Activated CD4-positive, alpha-beta T cell treated with anti-CD3 and anti-CD28 coated beads, Interleukin-2, amount 10 ng/mL, durations not matched to agents 24 days and 14 days (primary cell): ENCODE measurements around the gene BATF. TPM values are rescaled to one million over a fixed set of nuclear protein-coding genes. Genes with fewer than 3 reads are reported as not detected.

Experiments
- DNase-seq: peaks from one replicate; pipeline ENCODE4 v3.0.0; 2022
- H3K27ac Mint-ChIP-seq: one replicate; pipeline ENCODE4 v1.8.0; 2022; ENCODE audit warnings: mild to moderate bottlenecking, mixed read lengths
- H3K27me3 Mint-ChIP-seq: one replicate; pipeline ENCODE4 v1.8.0; 2022; ENCODE audit warnings: mixed read lengths
- H3K36me3 Mint-ChIP-seq: one replicate; pipeline ENCODE4 v1.8.0; 2022; ENCODE audit warnings: low read depth, mild to moderate bottlenecking, mixed read lengths
- H3K4me1 Mint-ChIP-seq: one replicate; pipeline ENCODE4 v1.8.0; 2021; ENCODE audit warnings: mixed read lengths
- H3K4me3 Mint-ChIP-seq: one replicate; pipeline ENCODE4 v1.8.0; 2022; ENCODE audit warnings: mild to moderate bottlenecking, moderate library complexity, mixed read lengths
- H3K9me3 Mint-ChIP-seq: one replicate; pipeline ENCODE4 v1.8.0; 2021; ENCODE audit warnings: mixed read lengths
- intact Hi-C: fragments of 100-400 bp; cut with micrococcal nuclease; formaldehyde crosslinking; loops from one replicate; pipeline ENCODE4 v1.15.1; 2023
- total RNA-seq: library from RNA; stranded (reverse); gene quantifications from 2 replicates; pipeline ENCODE4 v1.2.3, GENCODE V29; 2022

Gene BATF
- total RNA-seq, 1 donor from 2014 or later, result 178 TPM

- Mint-ChIP-seq H3K9me3 (peaks cover 4% of the 10 kb centered on the region), H3K27ac (no peak overlapping the region)
Measured at GRCh38 chr14:75589931-75590330, 67.7 kb downstream of the BATF start.

DNA sequence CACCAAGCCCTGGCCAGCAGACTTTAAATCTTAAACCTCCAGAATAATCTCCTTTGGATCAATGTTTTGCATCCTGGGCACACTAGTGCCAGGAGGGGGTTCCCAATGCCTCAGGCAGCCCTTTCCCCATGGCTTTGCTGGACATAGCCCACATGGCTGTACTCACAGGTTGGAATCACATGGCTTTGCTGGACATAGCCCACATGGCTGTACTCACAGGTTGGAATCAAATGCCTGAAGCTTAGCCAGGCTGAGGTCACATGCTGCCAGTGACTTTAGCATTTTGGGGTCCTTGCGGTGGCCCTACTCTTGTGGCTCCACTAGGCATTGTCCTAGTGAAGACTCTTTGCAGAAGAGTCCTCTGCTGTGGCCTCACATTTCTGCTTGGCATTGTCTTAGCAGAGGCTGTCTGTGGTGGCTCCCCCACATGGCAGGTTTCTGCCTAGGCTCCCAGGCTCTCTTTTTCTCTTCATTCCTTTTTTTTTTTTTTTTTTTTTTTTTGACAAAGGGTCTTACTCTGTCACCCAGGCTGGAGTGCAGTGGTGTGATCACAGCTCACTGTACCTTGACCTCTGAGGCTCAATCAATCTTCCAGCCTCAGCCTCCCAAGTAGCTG is 69.2 kb downstream of the BATF start:
- DNase-seq, result no peak
- intact Hi-C loops, result no loop called here
- Mint-ChIP-seq H3K4me1 (no peaks in the 10 kb centered on the region), H3K27ac (no peak overlapping the region), H3K9me3 (peaks cover 4% of the 10 kb centered on the region), H3K36me3 (peaks cover 4% of the 10 kb centered on the region), H3K4me3 (no peak overlapping the region), H3K27me3 (peaks cover 2% of the 10 kb centered on the region)

More at GRCh38 chr14:75589931-75590330, 67.7 kb downstream of the BATF start:
- no peaks in the 10 kb centered on the region for H3K4me1 Mint-ChIP-seq
- no peak for DNase-seq
- H3K36me3 Mint-ChIP-seq, result peaks cover 4% of the 10 kb centered on the region
- peaks cover 8% of the 10 kb centered on the region for H3K27me3 Mint-ChIP-seq
- no peak overlapping the region for H3K4me3 Mint-ChIP-seq
- intact Hi-C loops, result no loop called here

DNA sequence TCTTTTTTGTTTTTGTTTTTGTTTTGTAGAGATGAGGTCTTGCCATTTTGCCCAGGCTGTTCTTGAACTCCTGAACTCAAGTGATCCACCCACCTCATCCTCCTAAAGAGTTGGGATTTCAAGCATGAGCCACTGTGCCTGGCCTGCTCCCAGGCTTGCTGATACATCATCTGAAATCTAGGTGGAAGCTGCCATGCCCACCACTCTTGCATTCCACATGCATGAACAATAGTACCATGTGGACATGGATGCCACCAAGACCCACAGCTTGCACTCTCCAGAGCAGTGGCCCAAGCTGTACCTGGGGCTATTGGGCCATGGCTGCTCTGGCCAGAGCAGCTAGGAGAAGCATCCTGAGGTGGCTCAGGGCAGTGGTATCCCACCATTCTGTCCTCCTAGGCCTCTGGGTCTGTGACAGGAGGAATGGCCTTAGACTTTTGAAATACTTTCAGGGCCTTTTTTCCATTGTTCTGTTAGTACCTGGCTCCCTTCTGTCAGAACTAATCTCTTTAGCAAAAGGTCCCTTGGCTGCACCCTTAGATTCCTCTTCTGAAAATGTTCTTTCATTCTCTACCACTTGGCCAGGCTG is 69.8 kb downstream of the BATF start:
- H3K4me3 Mint-ChIP-seq, result no peak overlapping the region
- intact Hi-C loops, result no loop called here
- H3K9me3 Mint-ChIP-seq, result peaks cover 4% of the 10 kb centered on the region
- H3K27ac Mint-ChIP-seq, result no peak overlapping the region
- peaks cover 2% of the 10 kb centered on the region for H3K27me3 Mint-ChIP-seq
- no peak for DNase-seq
- no peaks in the 10 kb centered on the region for H3K4me1 Mint-ChIP-seq
- H3K36me3 Mint-ChIP-seq, result peaks cover 4% of the 10 kb centered on the region

DNA sequence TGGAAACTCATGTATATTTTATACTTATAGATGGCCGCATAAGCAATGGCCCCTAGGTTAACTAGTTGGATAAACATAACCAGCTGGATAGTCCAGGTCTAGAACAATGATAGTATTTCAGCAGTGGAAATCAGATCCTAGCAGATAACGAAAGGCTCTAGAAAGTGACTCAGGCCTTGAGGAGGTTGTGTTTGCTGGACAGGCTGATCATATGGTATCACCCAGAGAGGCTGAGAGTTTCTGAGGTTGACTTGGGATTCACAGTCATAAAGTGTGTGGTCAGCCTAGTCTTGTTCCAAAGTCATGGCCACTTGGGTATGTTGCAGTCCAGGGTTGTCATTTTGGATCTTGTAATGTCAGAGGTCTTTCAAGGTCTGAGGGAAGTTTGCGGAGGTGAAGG is 73.0 kb downstream of the BATF start:
- Mint-ChIP-seq H3K9me3 (peaks cover 4% of the 10 kb centered on the region), H3K4me1 (peaks cover under 1% of the 10 kb centered on the region), H3K27ac (no peak overlapping the region), H3K36me3 (peaks cover 4% of the 10 kb centered on the region), H3K27me3 (peaks cover 2% of the 10 kb centered on the region), H3K4me3 (no peak overlapping the region)
- DNase-seq, result no peak
- intact Hi-C loops, result no loop called here

Other genes with a start within 250 kb of the BATF start
- 26.5 and 29.6 TPM in 2 replicates for gene FOS, start 243.6 kb upstream of the BATF start, total RNA-seq
- 1.1 and 1.4 TPM in 2 replicates for gene JDP2, start 94.4 kb upstream of the BATF start, total RNA-seq
- gene FLVCR2, start 56.2 kb downstream of the BATF start, total RNA-seq, result 3.6 and 5.4 TPM in 2 replicates
- 20.3 and 20.6 TPM in 2 replicates for gene ERG28, start 138.4 kb downstream of the BATF start, total RNA-seq
- gene TTLL5, start 138.8 kb downstream of the BATF start, total RNA-seq, result 31.7 and 35.5 TPM in 2 replicates